Activated gamma-delta T cell (primary cell): ENCODE results near the gene SIRT3.
A peak's percentile ranks its signal among the peaks of the same experiment; 100 is the strongest.

Source experiments
- DNase-seq: peaks from one replicate; lab custom pipeline; 2025; lab: John Stamatoyannopoulos, UW

The SIRT3 gene

GRCh38 chr11:215581-216037, 20.5 kb downstream of the SIRT3 start:
- DNase-seq, result no peak

DNA sequence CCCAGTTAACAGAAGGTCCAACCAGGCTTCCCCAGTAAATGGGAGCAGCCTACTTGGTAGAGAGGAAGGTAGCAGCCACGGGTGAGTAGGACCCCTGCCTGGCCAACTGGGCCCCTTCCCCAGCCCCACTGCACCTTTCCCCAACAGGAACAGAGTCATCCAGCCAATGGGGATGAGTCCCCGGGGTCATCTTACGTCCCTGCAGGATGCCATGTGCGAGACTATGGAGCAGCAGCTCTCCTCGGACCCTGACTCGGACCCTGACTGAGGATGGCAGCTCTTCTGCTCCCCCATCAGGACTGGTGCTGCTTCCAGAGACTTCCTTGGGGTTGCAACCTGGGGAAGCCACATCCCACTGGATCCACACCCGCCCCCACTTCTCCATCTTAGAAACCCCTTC, 22.1 kb downstream of the SIRT3 start:
- no peak for DNase-seq

GRCh38 chr11:213111-213510, 23.0 kb downstream of the SIRT3 start:
- DNase-seq, result no peak

DNA sequence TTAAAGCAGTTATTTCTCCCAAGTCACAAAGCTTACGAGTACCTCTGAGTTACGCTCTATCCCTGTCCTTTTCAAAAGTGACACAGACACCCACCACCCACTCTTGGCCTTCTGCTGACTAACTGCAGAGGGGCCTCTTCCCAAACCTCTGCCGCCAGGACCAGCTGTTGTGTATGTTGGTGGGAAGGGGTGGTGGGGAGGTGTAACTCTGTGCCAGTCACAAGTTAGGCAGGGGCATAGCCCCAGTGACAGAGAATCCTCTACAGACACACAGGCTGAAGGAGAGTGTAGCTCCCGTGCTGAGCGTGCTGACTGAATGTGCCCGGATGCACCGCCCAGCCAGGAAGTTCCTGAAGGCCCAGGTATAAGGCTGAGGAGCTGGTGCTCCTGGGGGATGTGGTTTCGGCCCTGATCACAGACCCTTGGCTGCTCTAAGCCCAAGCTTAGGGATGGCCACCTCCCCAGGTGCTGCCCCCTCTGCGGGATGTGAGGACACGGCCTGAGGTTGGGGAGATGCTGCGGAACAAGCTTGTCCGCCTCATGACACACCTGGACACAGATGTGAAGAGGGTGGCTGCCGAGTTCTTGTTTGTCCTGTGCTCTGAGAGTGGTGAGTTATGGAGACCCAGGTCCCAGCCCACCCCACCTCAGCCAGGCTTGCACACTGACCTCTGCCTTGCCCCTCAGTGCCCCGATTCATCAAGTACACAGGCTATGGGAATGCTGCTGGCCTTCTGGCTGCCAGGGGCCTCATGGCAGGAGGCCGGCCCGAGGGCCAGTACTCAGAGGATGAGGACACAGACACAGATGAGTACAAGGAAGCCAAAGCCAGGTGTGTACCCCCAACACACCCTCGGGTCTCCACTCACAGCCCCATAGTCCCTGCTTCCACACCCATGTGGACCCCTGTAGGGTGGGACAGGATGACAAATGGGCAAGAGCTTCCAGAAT, 23.7 kb downstream of the SIRT3 start:
- DNase-seq, result no peak

DNA sequence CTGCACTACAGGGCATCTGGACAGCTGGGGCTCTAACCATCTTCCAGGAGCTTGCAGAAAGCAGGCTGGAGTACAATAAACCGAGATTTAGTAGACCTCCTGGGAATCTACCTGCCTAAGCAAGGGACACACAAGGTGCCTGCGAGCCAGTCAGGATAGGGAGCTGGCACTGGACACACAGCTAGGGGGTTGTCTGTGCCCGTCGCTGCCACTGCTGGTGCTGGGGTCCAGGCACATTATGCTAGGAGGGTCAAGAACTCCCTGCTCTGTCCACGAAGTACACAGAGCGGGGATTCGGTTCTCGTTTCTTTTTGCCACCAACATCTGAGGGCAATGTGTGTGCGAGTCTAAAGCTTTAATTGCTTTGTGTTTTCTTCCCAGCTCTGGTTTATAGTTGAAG, 24.4 kb downstream of the SIRT3 start:
- no peak for DNase-seq

DNA sequence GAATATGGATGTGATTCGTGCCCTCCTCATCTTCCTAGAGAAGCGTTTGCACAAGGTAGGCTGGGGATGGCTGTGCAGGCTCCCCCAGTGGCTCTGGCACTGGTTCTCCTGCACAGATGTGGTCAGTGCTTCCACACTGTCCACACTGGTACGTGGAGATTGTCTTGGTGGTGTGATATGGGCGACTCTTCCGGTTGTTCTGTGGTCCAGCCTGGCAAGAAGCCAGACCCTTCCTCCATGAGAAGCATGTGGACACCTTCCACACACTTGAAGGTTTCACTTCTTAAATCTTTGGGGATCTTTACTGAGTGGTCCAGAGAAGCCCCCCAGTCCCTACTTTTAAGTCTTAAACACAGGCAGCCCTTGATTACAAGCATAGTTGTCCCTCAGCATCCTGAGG, 24.8 kb downstream of the SIRT3 start:
- DNase-seq, result no peak

DNA sequence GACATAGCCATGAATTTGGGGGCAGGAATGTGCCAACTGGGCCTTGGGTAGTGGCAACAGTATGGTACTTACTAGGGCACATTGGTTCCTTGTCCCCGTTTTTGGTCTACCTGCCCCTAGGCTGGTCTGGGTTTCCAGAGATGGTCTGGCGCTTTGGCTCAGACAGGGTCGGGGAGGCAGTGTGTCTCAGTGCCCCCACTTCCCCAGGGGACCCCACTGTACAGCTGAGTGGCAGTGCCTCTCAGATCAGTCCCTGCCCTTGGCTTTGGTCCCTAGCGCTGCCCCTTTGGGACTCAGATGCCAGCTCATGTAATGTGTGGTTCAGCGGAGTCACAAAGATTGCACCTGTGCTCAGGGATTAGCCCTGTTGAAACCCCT, 25.4 kb downstream of the SIRT3 start:
- no peak for DNase-seq

- no peak for DNase-seq
These were observed 25.9 kb downstream of the SIRT3 start for GRCh38 chr11:210122-210802.

GRCh38 chr11:209275-210121, 26.6 kb downstream of the SIRT3 start:
- no peak for DNase-seq

DNA sequence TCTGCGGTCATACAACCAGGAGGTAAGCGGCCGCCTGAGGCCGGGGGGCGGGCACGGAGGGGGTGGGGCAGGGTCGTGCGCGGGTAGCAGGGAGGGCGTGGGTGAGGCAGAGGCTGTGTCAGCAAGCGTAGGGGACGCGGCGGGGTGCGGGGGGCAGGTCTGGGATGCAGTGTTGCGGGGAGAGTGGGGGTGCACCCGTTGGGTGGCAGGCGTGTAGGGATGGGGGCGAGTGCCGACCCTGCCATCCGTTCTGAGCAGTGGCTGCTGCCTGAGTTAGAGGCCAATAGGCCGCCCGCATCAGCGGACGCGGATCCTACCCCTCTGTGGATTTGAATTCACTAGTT, 27.3 kb downstream of the SIRT3 start:
- no peak for DNase-seq

- DNase-seq, result peak; percentile 79
These were observed 27.8 kb downstream of the SIRT3 start for GRCh38 chr11:208181-208916.

- DNase-seq, result no peak
These were observed 28.3 kb downstream of the SIRT3 start for GRCh38 chr11:207863-208180.

DNA sequence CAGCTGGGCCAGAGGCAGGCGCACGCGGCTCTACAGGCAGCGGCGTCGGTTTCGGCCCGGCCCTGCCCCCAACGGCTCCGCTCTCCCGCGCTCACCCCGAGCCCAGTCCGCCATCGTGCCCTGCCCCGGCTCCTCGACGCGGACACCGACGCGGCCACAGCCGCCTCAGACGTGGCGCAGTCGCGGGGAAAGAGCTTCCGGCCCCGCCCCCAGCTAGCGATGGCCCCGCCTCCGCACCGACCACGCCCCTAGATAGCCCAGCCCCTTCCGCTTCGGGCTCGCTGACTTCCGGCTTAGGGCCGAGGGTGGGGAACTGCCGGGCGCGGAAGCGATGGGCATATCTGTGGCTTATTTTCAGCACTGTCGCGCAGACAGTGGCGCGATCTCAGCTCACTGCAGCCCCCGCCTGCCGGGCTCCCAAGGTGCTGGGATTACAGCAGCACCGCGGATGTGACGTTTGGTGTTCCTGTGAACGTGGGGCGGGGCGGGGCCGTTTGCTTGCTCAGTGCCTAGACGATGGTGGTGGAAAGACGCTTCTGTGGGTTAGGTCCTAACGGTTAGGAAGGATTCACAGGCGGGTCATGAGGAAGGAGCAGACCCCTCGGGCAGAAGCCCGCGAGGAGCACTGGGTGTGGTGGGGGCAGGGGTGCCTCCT, 28.8 kb downstream of the SIRT3 start, which contains the start of the genes BET1L and RIC8A:
TSS of gene BET1L (minus strand) at position 192 of the 655 bp plus-strand sequence. CDS start at position 114, 78 bp downstream.
TSS of gene RIC8A (plus strand) at position 501 of the 655 bp plus-strand sequence. CDS start 1,147 bp downstream, outside the sequence.
- DNase-seq, result peak; percentile 94

DNA sequence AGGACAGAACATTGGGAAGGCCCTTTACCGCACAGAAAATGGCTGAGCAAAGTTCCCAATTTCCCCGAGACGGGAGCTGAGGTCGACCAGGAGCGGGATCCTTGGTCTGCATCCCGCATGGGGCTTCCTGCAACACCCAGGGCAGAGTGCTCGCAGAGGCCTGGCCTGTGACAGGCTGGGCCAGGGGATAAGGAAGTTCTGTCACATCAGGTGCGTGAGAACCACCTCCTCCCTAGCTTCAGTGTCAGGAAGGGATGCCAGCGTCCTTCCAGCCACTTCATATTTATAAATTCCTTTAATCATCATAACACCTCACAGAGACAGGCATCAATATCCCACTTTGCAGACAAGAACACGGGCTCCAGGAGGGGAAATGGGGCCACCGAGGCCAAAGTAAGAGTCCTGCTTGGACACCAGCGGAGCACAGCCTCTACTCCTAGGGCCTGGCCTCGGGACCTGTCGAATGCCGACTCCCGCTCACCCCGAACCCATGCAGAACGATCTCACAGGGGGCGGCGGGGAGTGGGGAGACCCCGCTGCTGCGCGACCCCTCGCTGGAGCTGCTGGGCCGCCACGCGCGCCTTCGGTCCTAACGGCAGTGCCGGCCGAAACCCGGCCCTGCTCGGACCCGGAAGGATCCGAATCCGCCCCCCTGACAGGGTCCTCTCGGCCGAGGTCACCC, 29.5 kb downstream of the SIRT3 start:
- no peak for DNase-seq

GRCh38 chr11:206002-206384, 30.1 kb downstream of the SIRT3 start:
- DNase-seq, result no peak

GRCh38 chr11:205221-206001, 30.7 kb downstream of the SIRT3 start:
- no peak for DNase-seq

DNA sequence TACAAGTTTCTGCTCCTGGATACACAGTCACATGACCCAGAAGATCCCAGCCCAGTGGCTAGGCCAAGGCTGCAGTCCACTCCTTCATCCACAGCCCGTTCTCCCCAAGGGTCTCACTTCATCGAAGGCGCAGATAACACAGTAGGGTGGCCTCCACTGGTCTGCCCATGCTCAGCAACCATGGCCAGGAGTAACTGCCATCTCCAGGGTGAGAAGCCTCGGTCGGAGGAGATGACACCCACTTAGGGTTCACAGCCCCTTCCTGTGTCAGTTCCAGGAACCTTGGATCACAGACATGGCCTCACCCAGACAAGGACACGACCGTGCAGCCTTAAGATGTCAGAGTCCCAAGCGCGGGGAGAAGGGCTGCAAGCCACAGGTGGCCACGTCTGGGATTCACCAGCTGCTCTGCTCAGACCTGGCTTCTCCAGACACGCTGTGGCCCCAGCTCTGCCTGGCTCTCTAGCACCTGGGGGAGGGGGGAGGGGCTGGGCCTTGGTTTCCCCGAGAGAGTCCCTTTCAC, 31.5 kb downstream of the SIRT3 start:
- no peak for DNase-seq

GRCh38 chr11:203945-204586, 32.1 kb downstream of the SIRT3 start:
- no peak for DNase-seq
